DND-41 (cell line): ENCODE data around the gene DIS3L2.

Experiments used
- ATAC-seq: fragments of 200-7000 bp; cut with Tn5 transposase; 3 replicates; pipeline ENCODE4 v1.9.1; 2021; ENCODE audit warnings: low read depth; ENCODE audit not compliant: insufficient read depth
- DNase-seq: peaks from one replicate; pipeline ENCODE4 v3.0.0-alpha.2; 2020
- H2AFZ ChIP-seq: 2 replicates; pipeline ENCODE4 v1.6.0; 2012; ENCODE audit warnings: low read depth, low read length
- H3K27ac ChIP-seq: 2 replicates; pipeline ENCODE4 v1.5.1; 2012; ENCODE audit warnings: low read length, inconsistent platforms
- H3K27me3 ChIP-seq: fragments of 200-600 bp; sonication (generic); 2 replicates; pipeline ENCODE4 v1.6.0; 2012; ENCODE audit warnings: low read length, mild to moderate bottlenecking, inconsistent platforms; ENCODE audit not compliant: insufficient read depth, poor library complexity
- H3K36me3 ChIP-seq: 2 replicates; pipeline ENCODE4 v1.5.1; 2012; ENCODE audit warnings: low read length, inconsistent platforms; ENCODE audit not compliant: insufficient read depth
- H3K4me1 ChIP-seq: 2 replicates; pipeline ENCODE4 v1.5.1; 2012; ENCODE audit warnings: mild to moderate bottlenecking, low read length; ENCODE audit not compliant: insufficient read depth
- H3K4me2 ChIP-seq: 2 replicates; pipeline ENCODE4 v1.6.0; 2012; ENCODE audit warnings: mild to moderate bottlenecking, moderate library complexity, low read length, inconsistent platforms; ENCODE audit not compliant: insufficient read depth
- H3K4me3 ChIP-seq, 2 experiments: fragments of 200-600 bp in 1 of 2; shearing (Covaris generic) in 1 of 2; 2 replicates each; pipeline ENCODE4 v1.5.1; 2012 to 2016; ENCODE audit warnings: inconsistent platforms in 2 of 2, low read length in 2 of 2, mild to moderate bottlenecking in 2 of 2, low read depth in 1 of 2, moderate library complexity in 1 of 2
- H3K79me2 ChIP-seq: 2 replicates; pipeline ENCODE4 v1.6.0; 2012; ENCODE audit warnings: low read length, inconsistent platforms; ENCODE audit not compliant: insufficient read depth
- H3K9ac ChIP-seq: 2 replicates; pipeline ENCODE4 v1.6.0; 2012; ENCODE audit warnings: low read depth, mild to moderate bottlenecking, inconsistent platforms, low read length, moderate library complexity
- H3K9me3 ChIP-seq: 2 replicates; pipeline ENCODE4 v1.5.1; 2012; ENCODE audit warnings: low read length, moderate library complexity, mild to moderate bottlenecking, inconsistent platforms; ENCODE audit not compliant: insufficient read depth, severe bottlenecking
- H4K20me1 ChIP-seq: 2 replicates; pipeline ENCODE4 v1.6.0; 2012; ENCODE audit warnings: low read length; ENCODE audit not compliant: insufficient read depth
- CTCF ChIP-seq: IDR thresholded peaks from 2 replicates; pipeline ENCODE4 v1.5.1; 2012; ENCODE audit warnings: borderline replicate concordance, low read length, moderate library complexity, mild to moderate bottlenecking; ENCODE audit not compliant: poor library complexity, severe bottlenecking; ENCODE audit errors: extremely low read depth
- EZH2 ChIP-seq: IDR thresholded peaks from 3 replicates; pipeline ENCODE4 v1.6.1; 2012; ENCODE audit warnings: borderline replicate concordance, low read depth, mild to moderate bottlenecking, moderate library complexity, low read length, inconsistent platforms; ENCODE audit not compliant: severe bottlenecking

Gene DIS3L2

GRCh38 chr2:232261776-232262175 lies 300.3 kb downstream of the DIS3L2 start:
- H2AFZ ChIP-seq, result no peak overlapping the region
- no peak overlapping the region for H3K4me3 ChIP-seq
- ATAC-seq (no peak), DNase-seq (no peak)
- H3K9ac ChIP-seq, result no peak overlapping the region
- no peaks in the 10 kb centered on the region for H3K9me3 ChIP-seq
- no peak overlapping the region for H3K27ac ChIP-seq
- TF ChIP-seq EZH2 (no peak), CTCF (no peak)
- no peaks in the 10 kb centered on the region for H3K79me2 ChIP-seq
- no peaks in the 10 kb centered on the region for H3K4me1 ChIP-seq
- H4K20me1 ChIP-seq, result no peaks in the 10 kb centered on the region
- no peaks in the 10 kb centered on the region for H3K27me3 ChIP-seq
- H3K36me3 ChIP-seq, result peaks cover 37% of the 10 kb centered on the region
- no peak overlapping the region for H3K4me2 ChIP-seq

DNA sequence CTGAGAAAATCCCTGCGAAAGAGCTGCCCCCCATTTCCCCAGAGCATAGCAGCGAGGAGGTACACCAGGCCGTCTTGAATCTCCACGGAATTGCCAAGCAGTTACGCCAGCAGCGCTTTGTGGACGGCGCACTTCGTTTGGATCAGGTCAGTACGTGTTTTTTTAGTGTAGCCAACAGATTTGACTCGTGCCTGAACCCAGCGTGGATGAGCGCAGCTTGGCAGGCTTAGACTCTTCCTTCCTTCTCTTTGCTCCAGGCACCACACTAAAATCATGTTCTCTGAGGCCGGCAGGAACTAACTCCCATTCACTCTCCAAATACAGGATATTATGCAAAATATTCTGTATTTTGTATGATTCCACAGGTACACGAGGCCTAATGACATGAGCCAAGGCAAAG lies 301.8 kb downstream of the DIS3L2 start:
- Histone ChIP-seq H3K4me1 (no peaks in the 10 kb centered on the region), H3K4me3 (no peak overlapping the region), H3K36me3 (peaks cover 42% of the 10 kb centered on the region), H3K9me3 (no peaks in the 10 kb centered on the region), H3K27me3 (no peaks in the 10 kb centered on the region), H3K4me2 (no peak overlapping the region), H4K20me1 (no peaks in the 10 kb centered on the region), H3K9ac (no peak overlapping the region), H3K27ac (no peak overlapping the region), H2AFZ (no peak overlapping the region), H3K79me2 (no peaks in the 10 kb centered on the region)
- TF ChIP-seq CTCF, result no peak
- TF ChIP-seq EZH2, result no peak
- ATAC-seq (no peak), DNase-seq (no peak)

DNA sequence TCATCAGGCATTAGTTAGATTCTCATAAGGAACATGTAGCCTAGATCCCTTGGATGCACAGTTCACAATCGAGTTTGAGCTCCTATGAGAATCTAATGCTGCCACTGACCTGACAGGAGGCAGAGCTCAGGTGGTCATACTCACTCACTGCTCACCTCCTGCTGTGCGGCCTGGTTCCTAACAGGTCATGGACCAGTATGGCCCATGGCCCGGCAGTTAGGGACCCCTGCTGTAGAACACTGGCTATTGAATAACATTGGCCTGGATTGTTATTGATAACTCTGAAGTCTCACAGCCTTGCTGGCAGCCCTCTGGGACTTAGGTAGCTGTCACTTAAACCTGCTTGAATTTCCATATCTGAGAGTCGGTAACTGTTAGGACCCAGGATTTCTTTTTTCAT lies 302.6 kb downstream of the DIS3L2 start:
- Histone ChIP-seq H3K36me3 (peaks cover 48% of the 10 kb centered on the region), H3K4me2 (no peak overlapping the region), H3K4me1 (no peaks in the 10 kb centered on the region), H3K9me3 (no peaks in the 10 kb centered on the region), H3K4me3 (no peak overlapping the region), H3K79me2 (no peaks in the 10 kb centered on the region), H3K27me3 (no peaks in the 10 kb centered on the region), H4K20me1 (0 out of 2 replicates have a peak, but pooled peaks cover 3% of the 10 kb centered on the region), H3K27ac (no peak overlapping the region), H2AFZ (no peak overlapping the region), H3K9ac (no peak overlapping the region)
- no peak for TF ChIP-seq CTCF
- no peak for TF ChIP-seq EZH2
- DNase-seq (no peak), ATAC-seq (no peak)

DNA sequence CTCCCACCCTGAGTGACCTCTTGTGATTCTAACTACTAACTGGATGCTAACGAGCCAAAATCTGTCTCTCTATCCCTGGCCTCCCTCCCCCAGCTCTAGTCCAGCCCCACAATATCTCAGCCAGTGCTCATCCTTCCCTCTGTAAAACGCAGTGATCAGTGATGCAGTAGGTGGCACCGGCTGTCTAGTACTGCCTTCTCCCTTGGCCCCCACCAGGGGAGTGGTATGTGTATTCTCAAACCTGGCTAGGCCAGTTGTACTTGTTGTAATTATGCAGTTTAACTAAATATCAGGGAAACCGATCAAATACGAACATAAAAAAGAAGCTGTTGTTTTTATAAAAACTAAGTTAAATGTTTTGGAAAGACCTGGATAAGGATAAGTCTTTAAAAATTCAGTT lies 303.8 kb downstream of the DIS3L2 start:
- ATAC-seq, result no peak
- H3K9ac ChIP-seq, result no peak overlapping the region
- H3K79me2 ChIP-seq, result no peaks in the 10 kb centered on the region
- no peaks in the 10 kb centered on the region for H3K4me1 ChIP-seq
- 0 out of 2 replicates have a peak, but pooled peaks cover 3% of the 10 kb centered on the region for H4K20me1 ChIP-seq
- H3K27me3 ChIP-seq, result no peaks in the 10 kb centered on the region
- no peak overlapping the region for H3K4me3 ChIP-seq
- no peak overlapping the region for H3K4me2 ChIP-seq
- no peak overlapping the region for H3K27ac ChIP-seq
- no peak for DNase-seq
- TF ChIP-seq EZH2 (no peak), CTCF (no peak)
- no peaks in the 10 kb centered on the region for H3K9me3 ChIP-seq
- H3K36me3 ChIP-seq, result peaks cover 47% of the 10 kb centered on the region
- no peak overlapping the region for H2AFZ ChIP-seq
